Stimulated activated CD8-positive, alpha-beta memory T cell treated with anti-CD3 and anti-CD28 coated beads, Interleukin-2, amount 100 ng/mL, for 1 hour (primary cell): ENCODE measurements around the gene TNFAIP6.

Source experiments
- DNase-seq, 2 donors: peaks; one replicate each; pipeline ENCODE4 v3.0.0-alpha.2; 2020; ENCODE audit warnings: low read depth in 2 of 2

The TNFAIP6 gene

GRCh38 chr2:151359768-151360461 lies 2.5 kb downstream of the TNFAIP6 start:
- no peak for DNase-seq

GRCh38 chr2:151361674-151362370 lies 4.4 kb downstream of the TNFAIP6 start:
- no peak for DNase-seq

GRCh38 chr2:151363709-151364108 lies 6.3 kb downstream of the TNFAIP6 start:
- no peak for DNase-seq

- no peak for DNase-seq
Measured at GRCh38 chr2:151367571-151367970, 10.2 kb downstream of the TNFAIP6 start.

GRCh38 chr2:151374436-151374835 lies 17.0 kb downstream of the TNFAIP6 start:
- DNase-seq, result no peak

- no peak for DNase-seq
Measured at GRCh38 chr2:151379169-151379568, 21.8 kb downstream of the TNFAIP6 start.

GRCh38 chr2:151380580-151381235 lies 23.3 kb downstream of the TNFAIP6 start:
- no peak for DNase-seq

GRCh38 chr2:151381266-151381665 lies 23.9 kb downstream of the TNFAIP6 start:
- no peak for DNase-seq

GRCh38 chr2:151388011-151388410 lies 30.6 kb downstream of the TNFAIP6 start:
- no peak for DNase-seq

- DNase-seq, result no peak
Measured at GRCh38 chr2:151391436-151391835, 34.0 kb downstream of the TNFAIP6 start.

- DNase-seq, result no peak
Measured at GRCh38 chr2:151394509-151394908, 37.1 kb downstream of the TNFAIP6 start.

- no peak for DNase-seq
Measured at GRCh38 chr2:151395509-151396374, 38.4 kb downstream of the TNFAIP6 start.

GRCh38 chr2:151399981-151400380 lies 42.6 kb downstream of the TNFAIP6 start:
- no peak for DNase-seq

- DNase-seq, result no peak
Measured at GRCh38 chr2:151401149-151401548, 43.8 kb downstream of the TNFAIP6 start.

- DNase-seq, result no peak
Measured at GRCh38 chr2:151403914-151404313, 46.5 kb downstream of the TNFAIP6 start.

GRCh38 chr2:151405376-151405775 lies 48.0 kb downstream of the TNFAIP6 start:
- no peak for DNase-seq

GRCh38 chr2:151407281-151407680 lies 49.9 kb downstream of the TNFAIP6 start:
- DNase-seq, result no peak

GRCh38 chr2:151408788-151409600 lies 51.6 kb downstream of the TNFAIP6 start:
- DNase-seq, result no peak

- peak; percentile 41 to 59 for DNase-seq
Measured at GRCh38 chr2:151409601-151410484, 52.5 kb downstream of the TNFAIP6 start, which contains the start of gene RIF1. RIF1 (plus strand) TSS chr2:151409902; CDS start chr2:151410424, 522 bp downstream.

GRCh38 chr2:151410485-151410834 lies 53.1 kb downstream of the TNFAIP6 start:
- peak in 1 of 2 donors; percentile 12 for DNase-seq
